Muscle layer of colon (tissue), 2 donors: ENCODE measurements around the gene NSRP1.

Source experiments
- H3K27ac ChIP-seq: one replicate; pipeline ENCODE4 v1.7.0; 2013; ENCODE audit warnings: low read depth, mild to moderate bottlenecking, low read length, moderate library complexity
- H3K27me3 ChIP-seq, 2 donors: one replicate each; pipeline ENCODE4 v1.7.0; 2013; ENCODE audit warnings: low read length in 2 of 2, mild to moderate bottlenecking in 2 of 2; ENCODE audit not compliant: insufficient read depth in 2 of 2, control insufficient read depth in 1 of 2
- H3K36me3 ChIP-seq: one replicate; pipeline ENCODE4 v1.7.0; 2013; ENCODE audit warnings: mild to moderate bottlenecking, low read length; ENCODE audit not compliant: insufficient read depth
- H3K4me1 ChIP-seq: one replicate; pipeline ENCODE4 v1.7.0; 2013; ENCODE audit warnings: mild to moderate bottlenecking, low read length; ENCODE audit not compliant: insufficient read depth
- H3K4me3 ChIP-seq, 2 donors: one replicate each; pipeline ENCODE4 v1.7.0; 2013; ENCODE audit warnings: low read length in 2 of 2, low read depth in 1 of 2, mild to moderate bottlenecking in 1 of 2, moderate library complexity in 1 of 2
- H3K9ac ChIP-seq: one replicate; pipeline ENCODE4 v1.7.0; 2013; ENCODE audit warnings: low read length
- H3K9me3 ChIP-seq: one replicate; pipeline ENCODE4 v1.7.0; 2013; ENCODE audit warnings: mild to moderate bottlenecking, low read length
- donor health status: abdominal sarcoma.
- donor health status: Adenocarcinoma of cecum.

NSRP1 gene

DNA sequence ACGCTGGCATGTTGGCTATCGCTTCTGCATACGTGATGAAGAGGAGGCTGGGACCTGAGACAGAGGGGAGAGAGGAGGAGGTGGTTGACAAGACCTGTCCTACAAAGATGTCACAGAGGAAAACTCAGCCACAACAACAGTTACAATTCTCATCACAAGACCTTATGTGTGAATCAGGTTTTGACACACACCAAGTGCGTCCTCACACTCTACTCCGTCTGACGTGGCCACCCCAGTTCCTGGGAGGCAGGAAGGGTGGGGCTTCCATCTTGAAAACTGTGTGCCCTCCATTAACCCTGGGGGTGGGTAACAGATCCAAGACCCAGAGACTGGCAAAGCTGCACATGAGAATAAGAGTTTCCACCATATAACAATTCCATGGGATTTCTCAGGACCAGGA is 94.8 kb downstream of the NSRP1 start:
- Histone ChIP-seq H3K27ac (no peak overlapping the region), H3K9ac (no peak overlapping the region)

DNA sequence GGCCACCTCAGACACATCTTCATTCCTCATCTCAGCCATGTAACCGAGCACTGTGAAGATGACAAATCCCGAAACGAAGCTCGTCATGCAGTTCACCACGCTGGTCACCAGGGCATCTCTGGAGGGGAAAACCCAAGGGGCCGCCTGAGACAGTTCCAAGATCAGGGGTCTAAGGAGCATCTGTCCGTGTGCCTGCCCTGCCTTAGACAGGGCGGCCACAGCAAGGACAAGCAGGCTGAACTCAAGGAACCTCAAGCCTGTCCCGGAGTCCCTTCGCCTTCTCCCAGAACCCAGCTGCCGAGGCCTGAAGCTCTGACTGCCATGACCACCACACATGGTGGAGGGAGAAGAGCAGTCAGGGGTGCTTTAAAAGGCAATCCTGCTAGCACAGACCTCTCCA is 96.1 kb downstream of the NSRP1 start:
- no peak overlapping the region for H3K27ac ChIP-seq
- no peaks in the 10 kb centered on the region for H3K9me3 ChIP-seq
- no peaks in the 10 kb centered on the region for H3K4me1 ChIP-seq
- H3K27me3 ChIP-seq = no peaks in the 10 kb centered on the region
- H3K36me3 ChIP-seq = no peaks in the 10 kb centered on the region
- no peak overlapping the region for H3K4me3 ChIP-seq
- no peak overlapping the region for H3K9ac ChIP-seq

More for the DNA sequence above, 94.8 kb downstream of the NSRP1 start:
- Histone ChIP-seq H3K27me3 (no peaks in the 10 kb centered on the region), H3K4me1 (no peaks in the 10 kb centered on the region), H3K9me3 (no peaks in the 10 kb centered on the region), H3K36me3 (no peaks in the 10 kb centered on the region), H3K4me3 (no peak overlapping the region)

DNA sequence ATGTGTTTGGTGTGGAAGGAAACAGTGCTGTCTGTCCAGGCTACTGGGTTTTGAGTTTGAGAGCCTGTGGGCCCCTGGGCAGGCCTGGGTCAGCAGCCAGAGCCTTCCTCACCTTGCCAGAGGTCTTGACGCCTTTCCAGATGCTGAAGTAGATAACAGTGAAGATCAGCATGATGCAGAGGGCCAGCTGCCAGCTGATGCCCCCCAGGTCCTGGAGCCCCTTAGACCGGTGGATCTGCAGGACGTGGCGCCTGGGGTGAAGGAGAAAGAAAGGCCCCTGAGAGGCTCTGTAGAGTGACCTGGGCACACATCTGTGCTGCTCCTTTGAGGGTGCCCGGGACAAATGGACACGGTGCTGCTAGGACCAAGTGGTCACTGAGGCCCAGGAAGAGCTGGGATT is 100.4 kb downstream of the NSRP1 start:
- Histone ChIP-seq H3K27ac (no peak overlapping the region), H3K9ac (no peak overlapping the region), H3K4me1 (no peaks in the 10 kb centered on the region), H3K27me3 (no peaks in the 10 kb centered on the region), H3K36me3 (no peaks in the 10 kb centered on the region), H3K9me3 (no peaks in the 10 kb centered on the region), H3K4me3 (no peak overlapping the region)

DNA sequence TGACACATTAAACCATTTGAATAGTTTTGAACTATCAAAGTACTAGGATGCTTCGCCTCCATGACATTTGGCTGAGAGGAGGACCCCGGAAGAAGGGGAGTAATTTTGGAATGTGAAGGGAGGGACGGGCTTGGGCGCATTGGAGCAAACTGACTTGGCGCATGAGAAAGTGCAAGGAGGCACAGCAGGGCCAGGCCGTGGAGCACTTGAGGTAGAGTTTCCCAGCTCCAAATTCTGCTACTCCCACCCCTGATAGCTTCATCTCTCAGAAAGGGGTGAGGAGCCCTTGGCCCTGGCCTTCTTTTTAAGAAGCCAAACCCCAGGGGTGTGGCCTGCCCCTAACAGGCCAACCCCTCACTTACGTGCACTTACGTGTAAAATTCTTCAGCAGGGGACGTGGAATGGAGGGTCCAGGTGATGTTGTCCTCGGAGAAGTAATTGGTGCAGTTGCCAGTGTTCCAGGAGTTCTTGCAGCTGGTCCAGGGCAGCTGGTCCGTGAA is 101.2 kb downstream of the NSRP1 start:
- Histone ChIP-seq H3K9me3 (no peaks in the 10 kb centered on the region), H3K4me3 (no peak overlapping the region), H3K27ac (no peak overlapping the region), H3K36me3 (no peaks in the 10 kb centered on the region), H3K9ac (no peak overlapping the region), H3K27me3 (no peaks in the 10 kb centered on the region), H3K4me1 (no peaks in the 10 kb centered on the region)

DNA sequence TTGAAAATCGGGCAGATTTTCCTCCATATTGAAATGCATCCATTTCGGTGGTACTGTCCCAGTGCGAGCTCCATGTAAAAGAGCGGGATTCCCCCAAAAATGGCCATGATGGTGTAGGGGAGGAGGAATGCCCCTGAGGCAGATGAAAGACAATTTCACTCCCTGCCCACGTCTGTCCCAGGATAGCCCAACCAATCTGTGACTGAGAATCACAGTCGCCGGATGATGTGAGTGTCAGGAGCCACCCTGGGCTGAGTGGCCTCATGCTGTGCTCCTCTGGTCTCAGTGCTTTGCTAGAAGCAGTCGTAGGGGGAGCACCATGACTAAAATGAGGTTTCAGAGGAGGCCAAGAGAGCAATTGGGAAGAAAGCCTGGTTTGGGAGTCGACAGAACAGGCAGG is 102.2 kb downstream of the NSRP1 start:
- Histone ChIP-seq H3K27me3 (no peaks in the 10 kb centered on the region), H3K4me1 (no peaks in the 10 kb centered on the region), H3K9me3 (no peaks in the 10 kb centered on the region), H3K4me3 (no peak overlapping the region), H3K9ac (no peak overlapping the region), H3K27ac (no peak overlapping the region), H3K36me3 (no peaks in the 10 kb centered on the region)

DNA sequence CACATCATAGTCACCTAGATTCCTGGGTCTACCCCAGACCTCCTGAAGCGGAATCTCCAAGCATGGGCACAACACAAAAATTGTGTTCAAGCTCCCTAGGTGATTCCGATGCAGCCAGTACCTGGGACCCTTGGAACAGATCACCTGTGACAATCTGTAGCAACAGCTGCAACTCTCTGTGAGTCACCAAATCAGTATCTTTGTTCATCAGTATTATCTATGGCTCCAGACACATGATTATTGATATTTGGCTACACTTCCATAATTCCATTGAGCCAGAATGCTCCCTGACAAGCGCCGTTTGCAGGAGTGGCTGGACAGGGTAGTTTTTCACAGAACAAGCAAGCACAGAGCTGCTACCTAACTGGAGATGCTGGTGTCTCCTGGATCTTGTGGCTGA is 102.7 kb downstream of the NSRP1 start:
- H3K36me3 ChIP-seq = no peaks in the 10 kb centered on the region
- H3K27me3 ChIP-seq = no peaks in the 10 kb centered on the region
- H3K27ac ChIP-seq = no peak overlapping the region
- no peak overlapping the region for H3K4me3 ChIP-seq
- H3K4me1 ChIP-seq = no peaks in the 10 kb centered on the region
- no peaks in the 10 kb centered on the region for H3K9me3 ChIP-seq
- H3K9ac ChIP-seq = no peak overlapping the region

DNA sequence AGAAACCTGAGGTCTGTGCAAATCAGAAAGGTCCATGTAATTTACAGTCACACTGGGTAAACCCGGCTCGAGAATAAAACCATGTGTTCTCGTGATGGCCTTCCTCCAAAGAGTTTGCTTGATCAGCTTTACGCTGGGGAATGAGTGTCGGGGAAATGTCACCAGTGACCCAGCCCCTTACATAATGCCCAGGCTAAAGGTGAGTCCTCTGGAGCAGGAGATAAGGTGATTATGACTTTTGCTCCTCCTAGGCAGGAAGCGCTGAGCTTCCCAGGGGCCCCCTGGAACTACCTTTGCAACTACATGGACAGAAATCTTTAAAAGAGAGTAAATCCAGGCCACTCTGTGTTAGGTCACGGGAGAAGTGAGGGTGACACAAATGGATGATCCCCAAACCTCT is 103.2 kb downstream of the NSRP1 start:
- Histone ChIP-seq H3K9me3 (no peaks in the 10 kb centered on the region), H3K9ac (no peak overlapping the region), H3K27ac (no peak overlapping the region), H3K27me3 (no peaks in the 10 kb centered on the region), H3K4me3 (no peak overlapping the region), H3K4me1 (no peaks in the 10 kb centered on the region), H3K36me3 (no peaks in the 10 kb centered on the region)

DNA sequence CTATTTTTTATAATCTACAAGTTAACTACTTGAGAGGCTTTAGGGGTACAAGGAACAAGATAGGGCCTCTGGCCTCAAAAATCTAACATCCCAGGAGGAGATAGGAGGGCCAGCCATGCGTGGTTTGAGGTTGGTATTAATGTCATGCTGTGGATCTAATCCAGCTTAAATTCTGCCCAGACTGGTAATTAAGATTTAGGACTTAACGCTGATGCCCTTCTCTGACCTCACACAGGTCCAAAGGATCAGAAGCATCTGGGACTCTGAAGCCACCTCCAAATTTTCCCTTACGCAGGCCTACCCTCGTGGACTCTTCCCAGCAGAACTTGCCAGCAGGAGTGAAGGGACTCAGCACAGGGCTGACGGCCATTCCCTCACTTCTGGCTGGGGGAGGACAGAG is 103.8 kb downstream of the NSRP1 start:
- Histone ChIP-seq H3K4me1 (no peaks in the 10 kb centered on the region), H3K27ac (no peak overlapping the region), H3K4me3 (no peak overlapping the region), H3K27me3 (no peaks in the 10 kb centered on the region), H3K9me3 (no peaks in the 10 kb centered on the region), H3K9ac (no peak overlapping the region), H3K36me3 (no peaks in the 10 kb centered on the region)

DNA sequence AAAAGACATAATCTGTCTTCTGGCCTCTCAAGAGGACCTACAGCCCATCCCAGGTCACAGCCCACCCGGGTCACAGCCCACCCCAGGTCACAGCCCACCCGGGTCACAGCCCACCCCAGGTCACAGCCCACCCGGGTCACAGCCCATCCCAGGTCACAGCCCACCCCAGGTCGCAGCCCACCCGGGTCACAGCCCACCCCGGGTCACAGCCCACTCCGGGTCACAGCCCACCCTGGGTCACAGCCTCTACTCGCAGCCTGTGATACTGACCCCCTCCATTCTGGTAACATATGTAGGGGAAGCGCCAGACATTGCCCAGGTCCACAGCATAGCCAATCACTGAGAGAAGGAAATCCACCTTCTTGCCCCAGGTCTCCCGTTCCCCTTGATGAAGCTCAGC is 104.7 kb downstream of the NSRP1 start:
- Histone ChIP-seq H3K4me1 (no peaks in the 10 kb centered on the region), H3K36me3 (no peaks in the 10 kb centered on the region), H3K9ac (no peak overlapping the region), H3K27me3 (no peaks in the 10 kb centered on the region), H3K4me3 (no peak overlapping the region), H3K27ac (no peak overlapping the region), H3K9me3 (no peaks in the 10 kb centered on the region)

DNA sequence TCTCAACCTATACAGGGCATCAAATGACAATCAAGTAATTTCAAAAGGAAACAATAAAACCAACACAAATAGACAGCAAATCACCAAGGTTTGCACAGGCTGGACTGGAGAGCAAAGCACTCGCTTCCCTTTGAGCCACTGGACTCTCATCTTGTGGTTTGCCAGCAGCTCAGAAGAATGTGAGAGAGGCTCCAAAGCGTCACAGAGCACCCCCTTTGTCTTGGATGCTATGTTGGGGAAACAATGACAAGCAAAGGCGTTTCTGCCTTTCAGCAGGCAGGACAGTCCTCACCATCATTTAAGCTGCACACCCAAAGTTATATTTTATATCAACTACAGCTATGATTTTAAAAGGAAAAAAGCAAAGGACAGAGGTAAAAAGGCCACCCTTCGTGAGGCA is 105.6 kb downstream of the NSRP1 start:
- Histone ChIP-seq H3K36me3 (no peaks in the 10 kb centered on the region), H3K4me3 (no peak overlapping the region), H3K27ac (no peak overlapping the region), H3K9me3 (no peaks in the 10 kb centered on the region), H3K27me3 (no peaks in the 10 kb centered on the region), H3K9ac (no peak overlapping the region), H3K4me1 (no peaks in the 10 kb centered on the region)

DNA sequence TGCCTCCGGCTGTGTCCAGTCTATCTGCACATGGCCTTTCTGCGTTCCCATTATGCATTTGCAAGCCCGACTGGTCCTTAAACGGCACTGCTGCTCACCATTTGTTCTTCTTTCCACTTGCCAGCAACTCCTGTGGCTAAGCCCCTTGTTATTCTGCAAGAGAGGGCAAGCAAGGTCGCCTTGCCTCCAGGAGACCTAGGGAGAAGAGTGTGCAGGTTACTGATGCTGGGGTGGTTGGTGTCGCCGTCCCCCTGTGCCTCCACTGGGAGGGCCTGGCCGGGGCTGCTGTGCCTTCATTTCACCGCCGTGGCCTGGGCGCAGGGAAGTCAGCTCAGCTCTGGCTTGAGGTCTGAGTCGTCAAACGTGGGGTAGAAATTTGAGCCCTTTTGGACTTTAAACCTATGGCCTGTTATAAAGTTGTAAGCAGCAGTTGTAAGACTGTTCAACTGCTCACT is 106.1 kb downstream of the NSRP1 start:
- H3K9ac ChIP-seq = no peak overlapping the region
- no peaks in the 10 kb centered on the region for H3K36me3 ChIP-seq
- no peak overlapping the region for H3K4me3 ChIP-seq
- no peaks in the 10 kb centered on the region for H3K4me1 ChIP-seq
- H3K9me3 ChIP-seq = no peaks in the 10 kb centered on the region
- H3K27ac ChIP-seq = no peak overlapping the region
- H3K27me3 ChIP-seq = no peaks in the 10 kb centered on the region

DNA sequence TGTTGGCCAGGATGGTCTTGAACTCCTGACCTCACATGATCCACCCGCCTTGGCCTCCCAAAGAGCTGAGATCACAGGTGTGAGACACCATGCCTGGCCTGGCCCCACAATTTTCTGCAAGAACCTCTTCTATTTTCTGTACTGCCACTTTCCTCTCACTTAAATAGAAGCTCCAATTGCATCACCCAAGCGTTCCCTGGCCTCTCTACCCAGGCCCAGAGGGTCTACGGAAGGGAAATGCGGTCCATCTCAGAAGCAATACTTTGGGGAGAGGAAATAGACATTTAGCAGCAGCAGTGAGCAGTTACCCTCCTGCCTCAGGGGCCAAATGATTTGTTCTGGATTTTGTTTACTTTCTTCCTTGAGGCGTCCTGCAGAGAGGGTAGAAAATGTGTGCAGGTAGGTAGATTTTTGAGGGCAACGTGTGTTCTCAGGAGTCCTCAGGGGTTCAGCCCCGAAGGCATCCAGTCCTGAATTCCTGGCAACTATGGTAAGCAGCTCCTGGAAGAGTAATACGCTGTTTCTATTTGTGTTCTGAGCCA is 107.9 kb downstream of the NSRP1 start:
- no peak overlapping the region for H3K4me3 ChIP-seq
- H3K9ac ChIP-seq = no peak overlapping the region
- H3K36me3 ChIP-seq = no peaks in the 10 kb centered on the region
- H3K4me1 ChIP-seq = no peaks in the 10 kb centered on the region
- no peaks in the 10 kb centered on the region for H3K9me3 ChIP-seq
- no peaks in the 10 kb centered on the region for H3K27me3 ChIP-seq
- no peak overlapping the region for H3K27ac ChIP-seq
